ENCODE results near the gene LNX2. TPM values are rescaled to one million over a fixed set of nuclear protein-coding genes. Genes with fewer than 3 reads are reported as not detected.

The LNX2 gene
- total and polyA plus RNA-seq, 7 donors = 2.3 to 10.0 (median 6.2) TPM

- Histone ChIP-seq H3K4me1 (peaks cover 38% of the 10 kb centered on the region), H3K4me3 (peak overlapping the region; percentile 5), H3K9me3 (no peaks in the 10 kb centered on the region), H3K27me3 (ENCODE audit: insufficient read depth in 3 of 3, low read length in 2 of 3) (no peaks in the 10 kb centered on the region), H3K27ac (peak overlapping the region; percentile 56), H3K36me3 (ENCODE audit: insufficient read depth in 1 of 2, low read depth in 1 of 2) (no peaks in the 10 kb centered on the region)
- no peak for DNase-seq
- TF ChIP-seq, protein P1, sequence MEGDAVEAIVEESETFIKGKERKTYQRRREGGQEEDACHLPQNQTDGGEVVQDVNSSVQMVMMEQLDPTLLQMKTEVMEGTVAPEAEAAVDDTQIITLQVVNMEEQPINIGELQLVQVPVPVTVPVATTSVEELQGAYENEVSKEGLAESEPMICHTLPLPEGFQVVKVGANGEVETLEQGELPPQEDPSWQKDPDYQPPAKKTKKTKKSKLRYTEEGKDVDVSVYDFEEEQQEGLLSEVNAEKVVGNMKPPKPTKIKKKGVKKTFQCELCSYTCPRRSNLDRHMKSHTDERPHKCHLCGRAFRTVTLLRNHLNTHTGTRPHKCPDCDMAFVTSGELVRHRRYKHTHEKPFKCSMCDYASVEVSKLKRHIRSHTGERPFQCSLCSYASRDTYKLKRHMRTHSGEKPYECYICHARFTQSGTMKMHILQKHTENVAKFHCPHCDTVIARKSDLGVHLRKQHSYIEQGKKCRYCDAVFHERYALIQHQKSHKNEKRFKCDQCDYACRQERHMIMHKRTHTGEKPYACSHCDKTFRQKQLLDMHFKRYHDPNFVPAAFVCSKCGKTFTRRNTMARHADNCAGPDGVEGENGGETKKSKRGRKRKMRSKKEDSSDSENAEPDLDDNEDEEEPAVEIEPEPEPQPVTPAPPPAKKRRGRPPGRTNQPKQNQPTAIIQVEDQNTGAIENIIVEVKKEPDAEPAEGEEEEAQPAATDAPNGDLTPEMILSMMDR (IDR thresholded peaks at IDR 0.05) = no peak
- peak; percentile 58 to 95 (median 80) for ATAC-seq
- WGBS, 3 donors = 24 to 35% (median 25%) methylated on average over 4 of the region's 4 CpGs
- intact Hi-C loops (cut with DNase I) = no loop called here
These were observed 13.2 kb downstream of the LNX2 start for GRCh38 chr13:27607125-27607524.

- H3K4me1 ChIP-seq = peaks cover 38% of the 10 kb centered on the region
- WGBS, 3 donors = 71 to 83% (median 79%) methylated on average over 2 of the region's 2 CpGs
- ATAC-seq = no peak
- no peak overlapping the region for H3K27ac ChIP-seq
- DNase-seq = no peak
- no peak overlapping the region for H3K4me3 ChIP-seq
- TF ChIP-seq, protein P1 (IDR thresholded peaks at IDR 0.05) = no peak
- H3K9me3 ChIP-seq = no peaks in the 10 kb centered on the region
- intact Hi-C loops (cut with DNase I) = no loop called here
- H3K36me3 ChIP-seq (ENCODE audit: insufficient read depth in 1 of 2, low read depth in 1 of 2) = no peaks in the 10 kb centered on the region
- no peaks in the 10 kb centered on the region for H3K27me3 ChIP-seq (ENCODE audit: insufficient read depth in 3 of 3, low read length in 2 of 3)
These were observed 14.6 kb downstream of the LNX2 start for GRCh38 chr13:27605610-27606200.

- Histone ChIP-seq H3K9me3 (no peaks in the 10 kb centered on the region), H3K36me3 (ENCODE audit: insufficient read depth in 1 of 2, low read depth in 1 of 2) (no peaks in the 10 kb centered on the region), H3K4me1 (peaks cover 41% of the 10 kb centered on the region), H3K27me3 (ENCODE audit: insufficient read depth in 3 of 3, low read length in 2 of 3) (no peaks in the 10 kb centered on the region), H3K27ac (no peak overlapping the region), H3K4me3 (no peak overlapping the region)
- intact Hi-C loops (cut with DNase I) = no loop called here
- DNase-seq = no peak
- TF ChIP-seq, protein P1 (IDR thresholded peaks at IDR 0.05) = no peak
- no peak for ATAC-seq
- 60 to 97% (median 76%) methylated on average over 3 of the region's 3 CpGs for WGBS, 3 donors
These were observed 15.2 kb downstream of the LNX2 start for GRCh38 chr13:27605099-27605498.

- TF ChIP-seq, protein P1 (IDR thresholded peaks at IDR 0.05) = no peak
- WGBS, 3 donors = 95 to 100% (median 98%) methylated on average over 2 of the region's 2 CpGs
- intact Hi-C loops (cut with DNase I) = no loop called here
- no peaks in the 10 kb centered on the region for H3K36me3 ChIP-seq (ENCODE audit: insufficient read depth in 1 of 2, low read depth in 1 of 2)
- no peaks in the 10 kb centered on the region for H3K27me3 ChIP-seq (ENCODE audit: insufficient read depth in 3 of 3, low read length in 2 of 3)
- DNase-seq = no peak
- H3K27ac ChIP-seq = no peak overlapping the region
- no peaks in the 10 kb centered on the region for H3K9me3 ChIP-seq
- ATAC-seq = no peak
- peaks cover 42% of the 10 kb centered on the region for H3K4me1 ChIP-seq
- no peak overlapping the region for H3K4me3 ChIP-seq
These were observed 18.5 kb downstream of the LNX2 start for GRCh38 chr13:27601803-27602202.

DNA sequence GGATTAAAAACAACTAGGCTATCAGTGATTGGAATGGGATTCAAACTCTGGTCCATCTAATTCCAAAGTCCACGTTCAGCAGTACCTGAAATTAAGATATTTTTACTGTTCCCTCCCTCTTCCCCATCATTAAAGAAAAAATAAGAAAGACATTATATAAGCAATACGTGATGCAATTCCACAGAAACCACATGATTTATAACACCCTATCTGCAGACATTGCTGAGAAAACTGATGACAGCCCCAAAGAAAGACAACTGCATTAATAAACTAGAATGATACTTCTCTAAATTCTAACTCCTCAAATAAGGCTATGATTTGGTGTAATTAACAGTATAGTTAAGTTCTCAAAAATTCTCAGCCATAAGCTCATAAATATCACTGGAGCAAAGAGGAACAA is 19.1 kb downstream of the LNX2 start:
- Histone ChIP-seq H3K4me3 (no peak overlapping the region), H3K36me3 (ENCODE audit: insufficient read depth in 1 of 2, low read depth in 1 of 2) (no peaks in the 10 kb centered on the region), H3K9me3 (no peaks in the 10 kb centered on the region), H3K27ac (no peak overlapping the region), H3K27me3 (ENCODE audit: insufficient read depth in 3 of 3, low read length in 2 of 3) (no peaks in the 10 kb centered on the region), H3K4me1 (peaks cover 36% of the 10 kb centered on the region)
- ATAC-seq (no peak), DNase-seq (no peak)
- WGBS, 3 donors = 93 to 95% (median 94%) methylated on average over 2 of the region's 2 CpGs
- intact Hi-C loops (cut with DNase I) = no loop called here
- TF ChIP-seq, protein P1 (IDR thresholded peaks at IDR 0.05) = no peak
